ENCODE measurements around the gene DGKQ. TPM values are rescaled to one million over a fixed set of nuclear protein-coding genes. Genes with fewer than 3 reads are reported as not detected.

Gene DGKQ
- total RNA-seq, 1 experiment from 2014 or later, result 22.0 TPM

DNA sequence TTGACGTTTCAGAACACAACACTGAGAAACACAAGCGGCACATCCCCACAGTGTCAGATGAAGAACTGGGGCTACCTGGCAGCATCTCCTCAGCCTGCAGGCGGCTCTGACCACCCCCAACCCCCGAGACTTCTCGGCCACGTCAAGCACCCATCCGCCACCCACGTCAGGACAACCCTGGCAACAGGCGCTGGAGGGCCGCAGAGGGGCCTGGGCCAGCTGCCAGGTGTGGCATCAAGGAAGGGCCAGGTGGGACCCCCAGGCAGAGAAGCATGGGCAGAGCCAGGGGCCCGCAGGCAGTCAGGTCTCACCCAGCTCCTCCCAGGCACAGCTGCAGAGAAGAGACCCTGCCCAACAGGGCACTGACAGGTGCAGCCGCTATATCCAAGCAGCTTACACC lies 63.5 kb downstream of the DGKQ start:
- RAD21 ChIA-PET (ENCODE audit: low non-redundant PET in 1 of 2, low total read pairs in 2 of 2, uncharacterized antibody in 2 of 2, unreplicated experiment in 2 of 2), result no interaction called here

More for the DNA sequence above, 63.5 kb downstream of the DGKQ start:
- TF ChIP-seq SRF (IDR thresholded peaks at IDR 0.05; ENCODE audit: low read depth) (no peak), TCF7L2 (IDR thresholded peaks at IDR 0.05; ENCODE audit: borderline replicate concordance, extremely low read depth, insufficient read depth, insufficient read length) (no peak), POLR2A (IDR thresholded peaks at IDR 0.05; ENCODE audit: borderline replicate concordance, extremely low read depth, insufficient read depth, insufficient read length) (no peak), JUND (IDR thresholded peaks at IDR 0.05) (no peak), SIN3A (IDR thresholded peaks at IDR 0.05; ENCODE audit: low read depth) (no peak), YY1 (IDR thresholded peaks at IDR 0.05; ENCODE audit: extremely low read depth, insufficient replicate concordance, low read depth, low read length) (no peak), RAD21 (IDR thresholded peaks at IDR 0.05; ENCODE audit: low read depth) (no peak), FOSL1 (IDR thresholded peaks at IDR 0.05; ENCODE audit: low read depth) (no peak), MAX (IDR thresholded peaks at IDR 0.05) (no peak)
- TF ChIP-seq, protein P1, sequence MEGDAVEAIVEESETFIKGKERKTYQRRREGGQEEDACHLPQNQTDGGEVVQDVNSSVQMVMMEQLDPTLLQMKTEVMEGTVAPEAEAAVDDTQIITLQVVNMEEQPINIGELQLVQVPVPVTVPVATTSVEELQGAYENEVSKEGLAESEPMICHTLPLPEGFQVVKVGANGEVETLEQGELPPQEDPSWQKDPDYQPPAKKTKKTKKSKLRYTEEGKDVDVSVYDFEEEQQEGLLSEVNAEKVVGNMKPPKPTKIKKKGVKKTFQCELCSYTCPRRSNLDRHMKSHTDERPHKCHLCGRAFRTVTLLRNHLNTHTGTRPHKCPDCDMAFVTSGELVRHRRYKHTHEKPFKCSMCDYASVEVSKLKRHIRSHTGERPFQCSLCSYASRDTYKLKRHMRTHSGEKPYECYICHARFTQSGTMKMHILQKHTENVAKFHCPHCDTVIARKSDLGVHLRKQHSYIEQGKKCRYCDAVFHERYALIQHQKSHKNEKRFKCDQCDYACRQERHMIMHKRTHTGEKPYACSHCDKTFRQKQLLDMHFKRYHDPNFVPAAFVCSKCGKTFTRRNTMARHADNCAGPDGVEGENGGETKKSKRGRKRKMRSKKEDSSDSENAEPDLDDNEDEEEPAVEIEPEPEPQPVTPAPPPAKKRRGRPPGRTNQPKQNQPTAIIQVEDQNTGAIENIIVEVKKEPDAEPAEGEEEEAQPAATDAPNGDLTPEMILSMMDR (IDR thresholded peaks at IDR 0.05 in 2 of 3, conservative IDR thresholded peaks at IDR 0.05 in 1 of 3; ENCODE audit: borderline replicate concordance in 1 of 3, insufficient read depth in 1 of 3, low read depth in 2 of 3, low read length in 2 of 3), result no peak
- ChIA-PET CTCF (no interaction called here), POLR2A (no interaction called here)
- Histone ChIP-seq H3K9ac (ENCODE audit: low read length) (no peak overlapping the region), H2AFZ (ENCODE audit: low read depth, low read length, poor library complexity, severe bottlenecking) (no peak overlapping the region), H3K9me2 (ENCODE audit: insufficient read depth) (no peaks in the 10 kb centered on the region), H3K27me3 (ENCODE audit: insufficient read depth, low read length) (no peaks in the 10 kb centered on the region), H3K4me1 (ENCODE audit: control insufficient read depth in 1 of 2, insufficient read depth in 2 of 2, low read length in 2 of 2) (no peaks in the 10 kb centered on the region), H3K9me3 (ENCODE audit: control insufficient read depth in 1 of 2, insufficient read depth in 1 of 2, low read depth in 1 of 2, low read length in 2 of 2) (peaks cover 0 to 4% of the 10 kb centered on the region in 2 experiments; a peak in 1 of 4 replicates), H4K20me1 (ENCODE audit: insufficient read depth) (no peaks in the 10 kb centered on the region), H3K4me2 (ENCODE audit: low read length) (no peak overlapping the region), H3K36me3 (ENCODE audit: control insufficient read depth in 1 of 2, insufficient read depth in 2 of 2, low read length in 2 of 2) (peaks cover 0 to 8% of the 10 kb centered on the region in 2 experiments; a peak in 3 of 4 replicates), H3K27ac (ENCODE audit: low read depth, low read length) (no peak overlapping the region), H3K79me2 (ENCODE audit: insufficient read depth, low read length) (peaks cover 53% of the 10 kb centered on the region), H3K4me3 (replicated peaks in 1 of 2; ENCODE audit: low read depth in 1 of 2, low read length in 2 of 2) (no peak overlapping the region)
- intact Hi-C loops (cut with micrococcal nuclease), result loop anchor here (10.0 kb wide), 1 partner anchor 65 kb away; no protein-coding TSS in a partner anchor
- no peak for ATAC-seq
- DNase-seq (ENCODE audit: low read depth, low spot score), result no peak
- no TSS peak for BruUV-seq (replicated peaks)
